HG03565 (cell line): ENCODE measurements around the gene GADL1.

Source experiments
- ATAC-seq: cut with Tn5 transposase; IDR thresholded peaks from one replicate; pipeline ENCODE4 v1.9.1; 2021; ENCODE audit warnings: mild to moderate bottlenecking, moderate library complexity; ENCODE audit not compliant: unreplicated experiment

The GADL1 gene

GRCh38 chr3:30764891-30765290 lies 129.6 kb downstream of the GADL1 start:
- no peak for ATAC-seq

GRCh38 chr3:30764281-30764680 lies 130.2 kb downstream of the GADL1 start:
- ATAC-seq = no peak

- no peak for ATAC-seq
Observed at GRCh38 chr3:30761374-30761773, 133.1 kb downstream of the GADL1 start.

- ATAC-seq = no peak
Observed at GRCh38 chr3:30760737-30761136, 133.7 kb downstream of the GADL1 start.

- ATAC-seq = no peak
Observed at GRCh38 chr3:30760040-30760695, 134.3 kb downstream of the GADL1 start.

GRCh38 chr3:30756218-30756617 lies 138.2 kb downstream of the GADL1 start:
- ATAC-seq = no peak

- no peak for ATAC-seq
Observed at GRCh38 chr3:30754426-30754825, 140.0 kb downstream of the GADL1 start.

GRCh38 chr3:30753766-30754165 lies 140.7 kb downstream of the GADL1 start:
- no peak for ATAC-seq

- no peak for ATAC-seq
Observed at GRCh38 chr3:30752970-30753369, 141.5 kb downstream of the GADL1 start.

GRCh38 chr3:30752491-30752890 lies 142.0 kb downstream of the GADL1 start:
- no peak for ATAC-seq

- no peak for ATAC-seq
Observed at GRCh38 chr3:30751610-30752299, 142.7 kb downstream of the GADL1 start.

- no peak for ATAC-seq
Observed at GRCh38 chr3:30750967-30751366, 143.5 kb downstream of the GADL1 start.

GRCh38 chr3:30749230-30749629 lies 145.2 kb downstream of the GADL1 start:
- no peak for ATAC-seq

- no peak for ATAC-seq
Observed at GRCh38 chr3:30747771-30748281, 146.6 kb downstream of the GADL1 start.

- no peak for ATAC-seq
Observed at GRCh38 chr3:30743641-30744317, 150.7 kb downstream of the GADL1 start.

- ATAC-seq = no peak
Observed at GRCh38 chr3:30742796-30743619, 151.5 kb downstream of the GADL1 start.

GRCh38 chr3:30741889-30742288 lies 152.6 kb downstream of the GADL1 start:
- no peak for ATAC-seq

GRCh38 chr3:30738605-30739004 lies 155.9 kb downstream of the GADL1 start:
- no peak for ATAC-seq

GRCh38 chr3:30737743-30738499 lies 156.5 kb downstream of the GADL1 start:
- ATAC-seq = no peak

GRCh38 chr3:30733696-30734095 lies 160.8 kb downstream of the GADL1 start:
- ATAC-seq = no peak
